Vagina (tissue), 2 donors: Measurements from ENCODE around the gene BPI. TPM values are rescaled to one million over a fixed set of nuclear protein-coding genes. Genes with fewer than 3 reads are reported as not detected.
"Not testable (repeated sequence)": the region's sequence is repeated elsewhere in the genome, so short reads cannot be mapped to it uniquely, and the experiment has no call there.

Experiments used
- DNase-seq, 2 donors: peaks; one replicate each; pipeline ENCODE4 v3.0.0-alpha.2; 2017; ENCODE audit errors: extremely low spot score in 2 of 2
- H3K27ac ChIP-seq: fragments of 200-600 bp; sonication (generic); one replicate; pipeline ENCODE4 v1.5.1; 2019
- H3K27me3 ChIP-seq: fragments of 200-600 bp; sonication (generic); one replicate; pipeline ENCODE4 v1.5.1; 2019
- H3K36me3 ChIP-seq, 2 donors: fragments of 200-600 bp; sonication (generic); one replicate each; pipeline ENCODE4 v1.5.1; 2017 to 2019
- H3K4me1 ChIP-seq: fragments of 200-600 bp; sonication (generic); one replicate; pipeline ENCODE4 v1.5.1; 2019
- H3K4me3 ChIP-seq, 2 donors: fragments of 200-600 bp; sonication (generic); 1 replicate in 1 of 2; 2 replicates in 1 of 2; pipeline ENCODE4 v1.5.1; 2016 to 2019
- H3K9me3 ChIP-seq: fragments of 200-600 bp; sonication (generic); one replicate; pipeline ENCODE4 v1.5.1; 2019
- POLR2A ChIP-seq, 2 donors: fragments of 450-650 bp; IDR thresholded peaks; one replicate each; pipeline ENCODE4 v1.6.1; 2017; ENCODE audit warnings: antibody characterized with exemption in 2 of 2, mild to moderate bottlenecking in 2 of 2, moderate library complexity in 2 of 2
- POLR2AphosphoS5 ChIP-seq, 2 donors: sonication (generic); formaldehyde crosslinking; IDR thresholded peaks; one replicate each; pipeline ENCODE4 v1.9.0; 2017; ENCODE audit warnings: antibody characterized with exemption in 2 of 2, mild to moderate bottlenecking in 2 of 2, low read depth in 1 of 2; ENCODE audit not compliant: insufficient read depth in 1 of 2
- intact Hi-C: fragments of 100-400 bp; cut with DNase I; formaldehyde crosslinking; loops from one replicate; pipeline ENCODE4 v1.15.1; 2023
- total RNA-seq: library from RNA; depleted of rRNA; stranded (reverse); fragments of >200 nt; gene quantifications from one replicate; pipeline ENCODE4 v1.2.3, GENCODE V29; 2016
- TF ChIP-seq, protein P1 (sequence below), 3 experiments: fragments of 450-650 bp in 2 of 3; fragments of 200-600 bp in 1 of 3; sonication (generic) in 1 of 3; IDR thresholded peaks; one replicate each; pipeline ENCODE4 v1.5.1; 2017 to 2019; ENCODE audit warnings: antibody characterized with exemption in 3 of 3, mild to moderate bottlenecking in 2 of 3, moderate library complexity in 2 of 3

Gene BPI
- total RNA-seq, 1 donor from 2014 or later = not detected

DNA sequence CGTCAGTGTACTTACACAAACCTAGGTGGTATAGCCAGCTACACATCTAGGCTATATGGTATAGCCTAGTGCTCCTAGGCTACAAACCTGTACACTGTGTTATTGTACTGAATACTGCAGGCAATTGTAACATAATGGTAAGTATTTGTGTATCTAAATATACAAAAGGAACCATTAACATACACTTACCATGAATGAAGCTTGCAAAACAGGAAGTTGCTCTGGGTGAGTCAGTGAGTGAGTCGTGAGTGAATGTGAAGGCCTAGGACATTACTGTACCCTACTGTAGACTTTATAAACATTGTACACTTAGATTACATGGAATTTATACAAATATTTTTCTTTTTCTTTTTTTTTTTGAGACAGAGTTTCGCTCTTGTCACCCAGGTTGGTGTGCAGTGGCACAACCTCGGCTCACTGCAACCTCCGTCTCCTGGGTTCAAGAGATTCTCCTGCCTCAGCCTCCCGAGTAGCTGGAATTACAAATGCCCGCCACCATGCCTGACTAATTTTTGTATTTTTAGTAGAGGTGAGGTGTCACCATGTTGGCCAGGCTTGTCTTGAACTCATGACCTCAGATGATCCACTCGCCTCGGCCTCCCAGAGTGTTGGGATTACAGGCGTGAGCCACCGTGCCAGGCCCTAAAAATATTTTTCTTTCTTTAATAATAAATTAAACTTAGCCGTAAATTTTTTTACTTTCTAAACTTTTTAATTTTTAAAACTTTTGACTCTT, 28.0 kb upstream of the BPI start:
- intact Hi-C loops = no loop called here
- Histone ChIP-seq H3K27ac (no peak overlapping the region), H3K9me3 (no peaks in the 10 kb centered on the region), H3K27me3 (no peaks in the 10 kb centered on the region), H3K36me3 (no peaks in the 10 kb centered on the region), H3K4me1 (peaks cover 18% of the 10 kb centered on the region), H3K4me3 (no peak overlapping the region)
- no peak for DNase-seq
- TF ChIP-seq POLR2A (IDR thresholded peaks at IDR 0.05) = no peak
- no peak for TF ChIP-seq POLR2AphosphoS5 (IDR thresholded peaks at IDR 0.05; ENCODE audit: insufficient read depth in 1 of 2, low read depth in 1 of 2)
- TF ChIP-seq, protein P1, sequence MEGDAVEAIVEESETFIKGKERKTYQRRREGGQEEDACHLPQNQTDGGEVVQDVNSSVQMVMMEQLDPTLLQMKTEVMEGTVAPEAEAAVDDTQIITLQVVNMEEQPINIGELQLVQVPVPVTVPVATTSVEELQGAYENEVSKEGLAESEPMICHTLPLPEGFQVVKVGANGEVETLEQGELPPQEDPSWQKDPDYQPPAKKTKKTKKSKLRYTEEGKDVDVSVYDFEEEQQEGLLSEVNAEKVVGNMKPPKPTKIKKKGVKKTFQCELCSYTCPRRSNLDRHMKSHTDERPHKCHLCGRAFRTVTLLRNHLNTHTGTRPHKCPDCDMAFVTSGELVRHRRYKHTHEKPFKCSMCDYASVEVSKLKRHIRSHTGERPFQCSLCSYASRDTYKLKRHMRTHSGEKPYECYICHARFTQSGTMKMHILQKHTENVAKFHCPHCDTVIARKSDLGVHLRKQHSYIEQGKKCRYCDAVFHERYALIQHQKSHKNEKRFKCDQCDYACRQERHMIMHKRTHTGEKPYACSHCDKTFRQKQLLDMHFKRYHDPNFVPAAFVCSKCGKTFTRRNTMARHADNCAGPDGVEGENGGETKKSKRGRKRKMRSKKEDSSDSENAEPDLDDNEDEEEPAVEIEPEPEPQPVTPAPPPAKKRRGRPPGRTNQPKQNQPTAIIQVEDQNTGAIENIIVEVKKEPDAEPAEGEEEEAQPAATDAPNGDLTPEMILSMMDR (IDR thresholded peaks at IDR 0.05) = no peak

DNA sequence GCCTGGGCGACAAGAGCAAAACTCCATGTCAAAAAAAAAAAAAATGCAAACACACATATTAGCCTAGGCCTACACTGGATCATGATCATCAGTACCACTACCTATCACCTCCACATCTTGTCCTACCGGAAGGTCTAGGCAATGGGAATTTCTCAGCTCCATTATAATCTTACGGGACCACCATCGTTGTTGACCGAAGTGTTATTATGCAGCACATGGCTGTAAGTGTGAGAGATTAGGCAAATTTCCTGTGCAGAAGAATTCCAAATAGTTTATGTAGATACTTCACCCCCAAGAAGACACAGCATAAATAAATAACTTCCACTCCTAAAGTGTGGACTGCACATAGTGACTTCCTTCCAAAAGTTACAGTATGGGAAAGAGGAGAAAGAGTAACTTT, 26.7 kb upstream of the BPI start:
- Histone ChIP-seq H3K9me3 (no peaks in the 10 kb centered on the region), H3K4me1 (peaks cover 7% of the 10 kb centered on the region), H3K4me3 (no peak overlapping the region), H3K27ac (no peak overlapping the region), H3K27me3 (no peaks in the 10 kb centered on the region), H3K36me3 (no peaks in the 10 kb centered on the region)
- intact Hi-C loops = no loop called here
- no peak for DNase-seq
- no peak for TF ChIP-seq POLR2A (IDR thresholded peaks at IDR 0.05)
- TF ChIP-seq, protein P1 (IDR thresholded peaks at IDR 0.05) = no peak
- no peak for TF ChIP-seq POLR2AphosphoS5 (IDR thresholded peaks at IDR 0.05; ENCODE audit: insufficient read depth in 1 of 2, low read depth in 1 of 2)

DNA sequence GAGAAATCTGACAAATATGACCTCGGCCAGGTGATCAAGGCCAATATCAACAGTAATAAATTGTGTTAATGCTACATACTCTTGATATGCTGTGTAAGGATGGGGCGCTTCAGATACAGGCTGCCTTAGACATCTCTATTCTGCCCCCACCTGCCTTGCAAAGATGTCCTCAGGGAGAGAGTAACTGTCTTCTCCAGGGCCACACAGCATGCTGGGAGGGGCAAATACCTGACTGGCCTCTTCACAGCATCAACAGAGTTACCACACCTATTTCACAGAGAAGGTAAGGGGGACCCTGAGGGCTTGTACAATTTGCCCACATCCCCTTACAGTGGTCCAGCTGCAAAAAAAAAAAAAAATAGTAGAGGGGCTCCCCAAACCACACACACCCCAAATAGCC, 26.3 kb upstream of the BPI start:
- no peak overlapping the region for H3K27ac ChIP-seq

DNA sequence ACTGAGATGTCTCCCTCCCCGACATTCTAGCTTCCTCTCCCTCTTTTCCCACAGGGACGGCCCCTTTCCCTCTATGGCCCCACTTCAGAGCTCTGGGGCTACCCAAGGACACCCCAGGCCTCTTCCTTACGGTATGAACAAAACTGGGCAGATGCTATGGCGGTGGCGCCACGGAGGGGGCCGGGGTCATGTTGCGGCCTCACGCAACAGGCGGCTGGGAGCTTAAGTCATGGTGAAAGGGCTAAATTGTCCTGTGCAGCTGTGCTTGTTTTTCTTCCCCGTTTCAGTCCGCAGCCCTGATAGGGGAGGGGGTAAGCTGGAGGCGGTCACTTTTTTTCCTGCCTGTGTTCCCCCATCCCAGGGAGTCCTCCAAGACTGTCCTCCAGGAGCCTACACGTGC, 25.8 kb upstream of the BPI start:
- H3K27me3 ChIP-seq = no peaks in the 10 kb centered on the region
- H3K9me3 ChIP-seq = no peaks in the 10 kb centered on the region
- H3K27ac ChIP-seq = no peak overlapping the region
- no peaks in the 10 kb centered on the region for H3K36me3 ChIP-seq
- TF ChIP-seq, protein P1 (IDR thresholded peaks at IDR 0.05) = no peak
- no peak for TF ChIP-seq POLR2A (IDR thresholded peaks at IDR 0.05)
- no peak for TF ChIP-seq POLR2AphosphoS5 (IDR thresholded peaks at IDR 0.05; ENCODE audit: insufficient read depth in 1 of 2, low read depth in 1 of 2)
- H3K4me3 ChIP-seq = no peak overlapping the region
- DNase-seq = no peak
- intact Hi-C loops = no loop called here
- peaks cover 7% of the 10 kb centered on the region for H3K4me1 ChIP-seq

More for the DNA sequence above, 26.3 kb upstream of the BPI start:
- no peaks in the 10 kb centered on the region for H3K9me3 ChIP-seq
- H3K4me1 ChIP-seq = peaks cover 7% of the 10 kb centered on the region
- H3K4me3 ChIP-seq = no peak overlapping the region
- no peak for DNase-seq
- intact Hi-C loops = no loop called here
- no peaks in the 10 kb centered on the region for H3K27me3 ChIP-seq
- H3K36me3 ChIP-seq = no peaks in the 10 kb centered on the region
- no peak for TF ChIP-seq POLR2AphosphoS5 (IDR thresholded peaks at IDR 0.05; ENCODE audit: insufficient read depth in 1 of 2, low read depth in 1 of 2)
- TF ChIP-seq, protein P1 (IDR thresholded peaks at IDR 0.05) = no peak
- TF ChIP-seq POLR2A (IDR thresholded peaks at IDR 0.05) = no peak

DNA sequence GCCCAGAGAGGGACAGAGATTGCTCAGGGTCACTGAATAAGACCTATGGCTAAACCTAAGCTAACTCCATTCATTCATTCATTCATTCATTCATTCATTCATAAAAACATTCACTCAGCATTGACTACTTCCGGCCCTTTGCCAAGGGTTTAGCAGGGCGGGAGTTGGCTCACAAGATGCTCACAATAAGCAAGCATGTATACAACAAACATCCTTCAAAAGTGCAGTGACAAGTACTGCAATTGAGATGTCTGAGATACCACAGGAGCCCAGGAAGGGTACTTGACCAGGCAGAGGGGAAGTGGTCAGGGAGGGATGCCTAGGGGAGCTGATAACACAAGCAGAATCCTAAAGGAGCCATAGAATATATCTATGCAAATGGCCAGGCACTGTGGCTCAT, 25.2 kb upstream of the BPI start:
- TF ChIP-seq, protein P1 (IDR thresholded peaks at IDR 0.05) = no peak
- no peak for TF ChIP-seq POLR2AphosphoS5 (IDR thresholded peaks at IDR 0.05; ENCODE audit: insufficient read depth in 1 of 2, low read depth in 1 of 2)
- TF ChIP-seq POLR2A (IDR thresholded peaks at IDR 0.05) = no peak
- no peak for DNase-seq
- Histone ChIP-seq H3K27ac (no peak overlapping the region), H3K4me1 (peaks cover 7% of the 10 kb centered on the region), H3K4me3 (no peak overlapping the region), H3K36me3 (no peaks in the 10 kb centered on the region), H3K9me3 (no peaks in the 10 kb centered on the region), H3K27me3 (no peaks in the 10 kb centered on the region)
- intact Hi-C loops = no loop called here

DNA sequence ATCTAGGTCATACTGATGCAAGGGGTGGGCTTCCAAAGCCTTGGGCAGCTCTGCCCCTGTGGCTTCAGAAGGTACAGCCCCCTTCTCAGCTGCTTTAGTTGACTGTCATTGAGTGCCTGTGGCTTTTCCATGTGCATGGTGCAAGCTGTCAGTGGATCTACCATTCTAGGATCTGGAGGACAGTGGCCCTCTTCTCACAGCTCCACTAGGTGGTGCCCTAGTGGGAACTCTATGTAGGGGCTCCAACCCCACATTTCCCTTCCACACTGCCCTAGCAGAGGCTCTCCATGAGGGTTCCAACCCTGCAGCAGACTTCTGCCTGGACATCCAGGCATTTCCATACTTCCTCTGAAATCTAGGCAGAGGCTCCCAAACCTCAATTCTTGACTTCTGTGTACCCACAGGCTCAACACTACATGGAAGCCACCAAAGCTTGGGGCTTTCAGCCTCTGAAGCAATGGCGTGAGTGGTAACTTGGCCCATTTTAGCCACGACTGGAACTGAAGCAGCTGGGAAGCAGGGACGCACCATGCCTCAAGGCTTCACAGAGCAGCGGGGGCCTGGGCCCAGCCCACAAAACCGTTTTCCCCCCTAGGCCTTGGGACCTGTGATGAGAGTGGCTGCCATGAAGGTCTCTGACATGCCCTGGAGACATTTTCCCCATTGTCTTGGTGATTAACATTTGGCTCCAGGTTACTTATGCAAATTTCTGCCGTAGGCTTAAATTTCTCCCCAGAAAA, 22.6 kb upstream of the BPI start:
- H3K36me3 ChIP-seq, H3K4me1 ChIP-seq, H3K9me3 ChIP-seq, H3K4me3 ChIP-seq, H3K27ac ChIP-seq, DNase-seq, intact Hi-C loops, H3K27me3 ChIP-seq: not testable (repeated sequence)
